Measurements from ENCODE around the gene FAM72D.
"Not testable (repeated sequence)": the region's sequence is repeated elsewhere in the genome, so short reads cannot be mapped to it uniquely, and the experiment has no call there.

Gene FAM72D

DNA sequence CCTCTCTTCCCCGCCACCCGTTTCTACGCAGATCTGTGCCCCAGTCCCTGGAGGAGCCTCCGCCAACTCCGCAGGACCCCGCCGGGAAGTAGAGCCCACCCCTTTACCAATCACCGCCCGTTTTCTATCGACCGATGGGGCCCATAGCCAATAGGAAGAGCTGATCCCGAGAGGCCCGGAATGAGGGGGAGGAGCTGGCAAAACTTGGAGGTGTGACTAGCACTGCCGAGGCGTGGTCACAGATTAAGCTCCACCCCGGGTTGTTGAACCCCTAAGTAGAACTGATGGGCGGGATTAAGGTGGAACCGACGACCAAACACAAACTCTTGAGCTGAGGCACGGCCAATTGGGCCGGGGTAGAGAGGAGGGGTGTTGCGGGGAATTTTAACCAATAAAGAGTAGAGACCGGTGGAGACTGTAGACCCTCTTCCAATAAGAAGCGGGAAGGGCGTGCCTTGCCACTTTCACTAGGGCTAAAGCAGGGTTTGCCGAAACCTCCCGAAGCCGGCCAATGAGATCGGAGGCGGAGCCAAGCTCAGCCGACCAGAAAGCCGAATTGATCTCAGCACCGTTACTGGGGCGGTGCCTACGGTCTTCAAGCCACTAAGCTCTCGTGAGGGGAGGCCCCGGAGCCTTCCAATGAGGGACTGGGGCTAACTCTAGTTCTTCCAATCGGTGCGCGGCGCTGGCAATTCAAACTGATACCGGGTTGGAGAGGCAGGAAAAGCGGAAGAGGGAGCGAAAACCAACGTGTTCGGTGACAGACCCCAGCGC lies at the start of gene FAM72D, which contains the start of gene SRGAP2B:
FAM72D (plus strand) TSS at position 691 of the 774 bp plus-strand sequence. CDS start 874 bp downstream, outside the sequence.
SRGAP2B (minus strand) TSS at position 45 of the 774 bp plus-strand sequence. CDS start 2,427 bp downstream, outside the sequence.
- DNase-seq (ENCODE audit: low read depth in 3 of 3, low spot score in 1 of 3): not testable (repeated sequence)

DNA sequence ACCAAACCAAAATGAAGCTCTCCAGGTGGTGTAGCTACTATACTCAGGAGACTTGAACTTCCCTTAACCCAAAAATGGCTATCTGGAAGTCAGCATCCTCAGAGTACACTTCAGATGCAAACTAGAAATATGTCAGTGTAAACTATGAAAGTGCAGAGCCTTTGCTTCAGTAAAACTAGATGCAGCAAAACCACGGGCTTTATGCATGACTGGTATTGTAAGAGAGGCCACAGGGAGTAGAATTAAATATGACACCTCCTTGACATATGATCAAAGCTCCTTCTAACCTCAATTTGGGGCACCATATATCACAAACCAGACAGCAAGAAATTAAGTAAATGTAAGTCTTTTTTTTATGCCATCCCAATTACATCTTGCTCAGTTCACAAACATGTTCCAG lies 48.2 kb upstream of the FAM72D start:
- not testable (repeated sequence) for DNase-seq (ENCODE audit: low read depth in 3 of 3, low spot score in 1 of 3)

DNA sequence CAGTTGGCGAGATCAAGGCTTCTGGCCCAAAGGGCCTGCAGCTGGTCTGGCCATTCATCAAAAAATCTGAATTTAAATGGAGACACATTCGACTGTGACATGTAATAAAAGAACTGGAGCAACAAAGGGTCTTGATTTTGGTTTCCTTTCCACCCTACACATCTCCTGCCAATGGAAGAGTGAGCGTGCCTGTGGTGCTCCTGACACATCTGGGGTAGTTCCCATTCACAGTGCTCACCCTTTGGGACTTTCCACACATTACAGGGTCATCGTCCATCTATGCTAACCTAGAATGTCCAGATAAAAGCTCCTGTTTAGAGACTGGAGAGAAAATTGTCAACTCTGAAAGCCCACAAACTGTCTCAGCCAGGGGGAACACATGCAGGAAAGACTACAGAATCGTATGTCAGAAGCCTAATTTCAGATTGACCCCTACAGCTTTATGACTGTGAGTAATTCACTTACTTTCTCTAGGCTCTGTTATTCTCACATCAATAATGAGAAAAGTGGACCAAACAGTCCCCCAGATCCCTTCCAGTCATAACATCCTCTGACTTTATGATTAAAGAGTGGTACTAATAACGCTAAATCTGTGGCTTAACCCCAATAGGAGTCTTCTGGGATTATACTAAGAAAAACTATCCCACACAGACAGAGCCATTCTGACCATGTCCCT lies 47.5 kb upstream of the FAM72D start:
- DNase-seq (ENCODE audit: low read depth in 3 of 3, low spot score in 1 of 3): not testable (repeated sequence)

DNA sequence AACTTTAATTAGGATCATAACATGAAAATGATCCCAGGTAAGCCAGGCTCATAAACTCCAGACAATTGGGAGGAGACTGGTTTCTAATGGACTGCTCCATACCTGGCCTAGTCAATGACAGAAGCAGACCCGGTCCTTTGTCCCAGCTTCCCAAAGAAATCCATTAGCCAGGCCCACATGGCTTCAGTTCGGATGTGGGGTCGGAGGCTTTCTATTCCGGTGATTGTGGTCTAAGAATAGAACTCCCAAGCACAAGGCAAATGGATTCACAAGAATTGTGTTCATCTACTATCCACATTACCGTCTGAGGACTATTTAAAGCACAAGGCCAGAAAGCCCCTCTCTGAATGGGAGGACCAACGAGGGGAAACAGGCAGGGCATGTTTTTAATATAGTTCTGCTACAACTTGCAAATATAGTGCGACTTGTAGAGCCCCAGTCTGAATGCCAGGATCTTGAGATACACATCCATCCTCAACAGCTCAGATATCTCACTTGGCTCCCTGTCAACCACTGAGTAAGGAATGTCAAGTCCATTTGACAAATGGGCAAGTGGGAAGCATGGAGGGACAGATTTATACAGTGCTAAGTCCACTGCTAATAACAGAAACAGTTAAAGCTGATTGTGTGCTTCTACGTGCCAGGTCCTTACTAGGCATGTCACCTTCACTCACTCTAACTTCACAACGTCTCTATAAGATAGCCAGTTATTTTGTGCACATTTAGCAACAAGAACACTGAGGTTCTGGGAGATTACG lies 43.6 kb upstream of the FAM72D start:
- DNase-seq (ENCODE audit: low read depth in 3 of 3, low spot score in 1 of 3): not testable (repeated sequence)

GRCh38 chr1:145053428-145053827 lies 42.3 kb upstream of the FAM72D start:
- not testable (repeated sequence) for DNase-seq (ENCODE audit: low read depth in 3 of 3, low spot score in 1 of 3)

DNA sequence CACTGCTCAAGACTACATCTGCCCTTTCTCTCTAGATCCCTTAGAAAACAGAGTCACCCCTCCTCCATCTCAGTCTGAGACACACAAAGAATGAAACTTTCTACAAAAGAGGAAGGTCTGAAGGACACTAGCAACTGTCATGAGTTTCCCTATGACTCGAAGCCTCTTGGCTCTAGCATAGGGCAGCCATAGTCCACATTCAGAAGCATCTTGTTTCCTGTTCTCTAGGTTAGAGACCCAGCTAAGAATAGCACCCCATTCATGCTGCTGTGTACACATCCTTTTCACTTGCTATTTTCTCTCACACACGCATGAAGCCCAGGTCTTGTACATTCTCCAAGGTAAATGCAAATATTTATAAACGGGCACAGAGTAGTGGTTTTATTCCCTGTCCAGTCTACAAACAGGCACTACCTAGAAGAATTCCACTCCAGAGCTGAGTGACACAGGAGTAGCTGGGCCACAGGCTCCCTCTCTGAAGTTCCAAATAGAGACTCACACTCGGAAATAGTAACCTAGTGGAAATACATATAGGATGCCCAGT lies 40.5 kb upstream of the FAM72D start:
- not testable (repeated sequence) for DNase-seq (ENCODE audit: low read depth in 3 of 3, low spot score in 1 of 3)

GRCh38 chr1:145058184-145058583 lies 37.6 kb upstream of the FAM72D start:
- DNase-seq (ENCODE audit: low read depth in 3 of 3, low spot score in 1 of 3): not testable (repeated sequence)

- not testable (repeated sequence) for DNase-seq (ENCODE audit: low read depth in 3 of 3, low spot score in 1 of 3)
Observed at GRCh38 chr1:145063285-145063684, 32.5 kb upstream of the FAM72D start.

DNA sequence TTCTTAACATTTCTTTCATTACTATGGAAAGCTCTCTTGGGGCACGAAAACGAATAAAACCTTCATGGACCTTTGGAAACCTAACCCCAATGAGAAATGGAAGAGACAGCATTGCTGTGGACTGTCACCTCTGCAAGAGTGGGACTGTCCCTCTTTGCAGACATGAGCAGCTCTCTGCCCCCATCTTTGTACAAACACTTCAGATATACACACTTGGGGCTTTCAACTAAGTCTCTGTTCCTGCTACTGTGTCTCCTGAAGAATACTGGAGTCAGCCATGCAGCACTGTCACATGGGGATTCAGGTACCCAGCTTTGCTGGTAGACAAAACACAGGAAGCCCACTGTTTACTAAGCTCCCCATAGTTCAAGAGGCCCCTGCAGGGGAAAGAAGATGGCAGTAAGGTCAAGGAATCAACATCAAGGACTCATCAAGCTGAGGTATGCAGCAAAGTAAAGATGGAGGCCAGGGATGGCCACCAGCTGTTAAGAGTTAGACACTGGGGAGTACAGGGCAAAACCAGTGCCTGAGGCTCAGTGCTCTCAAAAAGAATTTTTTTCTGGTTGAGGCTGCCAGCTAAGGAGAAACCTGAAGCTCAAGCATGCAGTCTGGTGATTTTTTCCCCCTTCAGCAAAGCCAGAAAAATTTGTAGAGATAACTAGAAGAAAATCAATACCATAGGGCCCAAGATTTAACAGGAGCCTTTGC lies 31.7 kb upstream of the FAM72D start:
- not testable (repeated sequence) for DNase-seq (ENCODE audit: low read depth in 3 of 3, low spot score in 1 of 3)

GRCh38 chr1:145065194-145065826 lies 30.5 kb upstream of the FAM72D start:
- DNase-seq (ENCODE audit: low read depth in 3 of 3, low spot score in 1 of 3): not testable (repeated sequence)

- DNase-seq (ENCODE audit: low read depth in 3 of 3, low spot score in 1 of 3): not testable (repeated sequence)
Observed at GRCh38 chr1:145066486-145066885, 29.3 kb upstream of the FAM72D start.

DNA sequence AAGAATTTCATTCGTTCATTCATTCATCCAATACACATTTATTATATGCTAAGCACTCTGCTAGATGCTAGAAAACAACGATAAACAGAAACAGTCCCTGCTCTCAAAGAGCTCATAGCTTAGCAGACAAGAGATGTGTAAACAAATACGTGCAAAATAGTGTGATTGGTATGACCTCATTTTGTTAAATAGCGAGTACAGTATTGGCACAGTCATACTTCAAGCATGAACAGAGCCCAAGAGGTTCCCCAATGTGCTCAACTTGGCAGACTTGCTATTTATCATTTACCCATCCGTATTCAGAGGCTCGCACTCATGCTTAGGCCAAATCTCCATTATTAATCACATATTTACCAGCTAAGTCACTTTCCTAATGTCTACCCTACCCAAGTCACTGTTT lies 24.2 kb upstream of the FAM72D start:
- not testable (repeated sequence) for DNase-seq (ENCODE audit: low read depth in 3 of 3, low spot score in 1 of 3)

GRCh38 chr1:145074021-145074559 lies 21.7 kb upstream of the FAM72D start:
- DNase-seq (ENCODE audit: low read depth in 3 of 3, low spot score in 1 of 3): not testable (repeated sequence)

DNA sequence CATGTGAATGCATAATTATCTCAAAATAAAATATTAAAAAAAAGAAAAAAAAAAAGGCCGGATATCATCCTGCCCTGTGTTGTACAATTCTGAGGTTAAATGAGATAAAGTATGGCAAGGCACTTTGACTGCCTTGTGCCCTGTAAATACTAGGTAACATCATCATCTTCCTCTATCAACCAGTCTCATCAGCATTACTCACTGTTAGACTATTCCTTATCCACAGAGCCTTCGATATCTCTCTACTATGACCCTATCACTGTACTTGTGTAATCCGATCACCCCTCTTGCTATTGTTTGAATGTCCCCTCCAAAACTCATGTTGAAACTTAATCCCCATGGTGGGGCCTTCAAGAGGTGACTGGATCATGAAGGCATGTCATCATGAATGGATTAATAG lies 18.9 kb upstream of the FAM72D start:
- DNase-seq (ENCODE audit: low read depth in 3 of 3, low spot score in 1 of 3): not testable (repeated sequence)

DNA sequence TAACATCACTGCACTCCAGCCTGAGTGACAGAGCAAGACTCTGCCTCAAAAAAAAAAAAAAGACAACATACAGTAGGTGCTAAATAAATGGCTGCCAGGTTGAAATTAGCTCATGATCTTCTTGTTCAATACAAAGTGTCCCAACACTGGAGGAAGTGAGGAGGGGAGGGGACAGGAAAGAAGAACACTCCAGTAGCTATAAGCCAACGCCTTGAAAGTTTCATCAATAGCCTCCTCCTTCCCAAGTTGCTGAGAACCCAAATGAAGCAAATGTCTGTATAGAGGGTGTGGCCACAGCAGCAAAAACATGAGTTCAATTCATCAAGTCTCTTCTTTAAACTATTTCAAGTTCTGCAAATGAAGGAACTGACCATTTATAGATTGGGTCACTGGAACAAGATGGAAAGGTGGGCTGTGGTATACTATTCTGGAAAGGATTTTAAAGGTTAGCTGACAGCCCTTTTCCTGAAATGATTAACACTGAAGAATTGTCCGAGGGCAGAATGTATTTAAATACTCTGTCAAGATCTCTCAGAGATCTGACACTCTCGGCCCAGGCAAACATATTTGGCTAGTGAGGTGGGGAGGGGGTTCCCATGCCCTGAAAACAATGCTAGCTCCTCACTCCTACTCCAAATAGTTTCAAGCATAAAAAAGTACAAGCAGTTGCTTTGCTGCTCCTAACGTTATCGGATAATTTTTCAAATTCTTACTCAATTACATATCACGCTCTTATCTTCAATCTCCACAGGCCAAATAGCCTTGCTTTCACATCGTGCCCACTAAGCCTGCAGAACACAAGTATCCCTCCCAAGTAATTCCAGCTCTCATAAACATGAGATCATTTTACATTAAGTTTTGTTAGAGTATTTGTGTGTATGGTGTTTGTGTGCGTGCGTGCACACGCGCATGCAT lies 17.6 kb upstream of the FAM72D start:
- not testable (repeated sequence) for DNase-seq (ENCODE audit: low read depth in 3 of 3, low spot score in 1 of 3)

DNA sequence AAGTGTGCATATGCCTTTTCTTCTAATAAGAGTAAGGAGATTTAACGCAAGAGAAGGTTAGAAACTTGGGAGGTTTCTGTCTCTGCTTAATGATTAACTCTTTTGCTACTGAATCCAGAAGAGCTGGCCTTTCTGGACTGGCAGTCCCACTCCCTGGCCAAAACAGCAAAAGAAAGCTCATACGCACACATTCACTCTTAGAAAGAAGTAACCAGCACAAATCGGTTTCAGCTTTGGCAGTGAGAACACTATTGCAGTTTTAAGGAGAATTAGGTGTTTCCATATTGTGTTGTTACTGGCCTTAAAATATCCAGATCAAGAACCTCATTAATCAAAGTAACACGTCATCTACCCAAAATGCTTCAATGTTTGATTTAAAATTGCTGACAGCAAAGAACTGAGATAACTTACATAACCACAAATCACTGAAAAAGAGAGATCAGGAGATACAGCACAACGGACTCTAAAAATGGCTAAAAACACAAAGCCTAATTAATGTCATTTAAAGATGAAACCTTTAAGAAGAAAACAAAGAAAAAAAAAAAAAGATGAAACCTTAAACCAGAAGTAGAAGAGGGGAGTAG lies 16.9 kb upstream of the FAM72D start:
- not testable (repeated sequence) for DNase-seq (ENCODE audit: low read depth in 3 of 3, low spot score in 1 of 3)

DNA sequence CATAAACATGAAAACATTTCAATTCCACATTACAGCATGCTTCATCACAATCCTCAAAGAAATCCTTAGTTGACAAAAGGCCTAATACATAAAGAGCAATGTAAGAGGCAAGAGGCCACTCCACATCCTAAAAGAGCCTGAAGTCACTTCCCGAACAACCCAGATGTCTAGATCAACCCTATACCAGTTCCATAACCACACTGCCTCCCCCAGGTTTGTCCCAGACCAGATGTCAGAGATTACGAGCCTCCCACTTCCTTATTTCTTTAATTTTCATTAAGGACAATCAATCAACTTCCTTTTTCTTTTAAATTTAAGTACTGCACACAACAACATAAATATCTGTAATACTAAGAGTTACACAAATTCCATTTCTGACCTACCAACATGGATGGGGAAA lies 16.0 kb upstream of the FAM72D start:
- DNase-seq (ENCODE audit: low read depth in 3 of 3, low spot score in 1 of 3): not testable (repeated sequence)

- DNase-seq (ENCODE audit: low read depth in 3 of 3, low spot score in 1 of 3): not testable (repeated sequence)
Observed at GRCh38 chr1:145080193-145080592, 15.6 kb upstream of the FAM72D start.

All from stimulated activated CD4-positive, alpha-beta T cell treated with anti-CD3 and anti-CD28 coated beads, TNF-alpha, amount 100 ng/mL, for 1 hour (primary cell).